Activated CD4-positive, alpha-beta T cell treated with anti-CD3 and anti-CD28 coated beads, Interleukin-2, amount 50 U/mL, for 1 hour (primary cell): ENCODE measurements around the gene SLF1.
A peak's percentile ranks its signal among the peaks of the same experiment; 100 is the strongest.
"Not testable (repeated sequence)": the region's sequence is repeated elsewhere in the genome, so short reads cannot be mapped to it uniquely, and the experiment has no call there.

Source experiments
- DNase-seq: peaks from one replicate; pipeline ENCODE4 v3.0.0-alpha.2; 2020

SLF1 gene

GRCh38 chr5:94618493-94619328 lies at the start of gene SLF1, which contains the start of gene KIAA0825:
Gene SLF1 (plus strand): TSS chr5:94618669. CDS start chr5:94628811, 10,142 bp downstream.
Gene KIAA0825 (minus strand): TSS chr5:94618604. CDS start chr5:94537126, 81,478 bp downstream.
- peak; percentile 81 for DNase-seq

GRCh38 chr5:94571415-94571814 lies 47.1 kb upstream of the SLF1 start:
- DNase-seq, result no peak

GRCh38 chr5:94573349-94573748 lies 45.1 kb upstream of the SLF1 start:
- not testable (repeated sequence) for DNase-seq

GRCh38 chr5:94575196-94575595 lies 43.3 kb upstream of the SLF1 start:
- DNase-seq, result no peak

- DNase-seq, result no peak
Observed at GRCh38 chr5:94577466-94578245, 40.8 kb upstream of the SLF1 start.

GRCh38 chr5:94595281-94595840 lies 23.1 kb upstream of the SLF1 start:
- no peak for DNase-seq

GRCh38 chr5:94613583-94613982 lies 4.9 kb upstream of the SLF1 start:
- DNase-seq, result no peak

GRCh38 chr5:94614156-94614805 lies 4.2 kb upstream of the SLF1 start:
- DNase-seq, result no peak

- no peak for DNase-seq
Observed at GRCh38 chr5:94615862-94616261, 2.6 kb upstream of the SLF1 start.

- DNase-seq, result no peak
Observed at GRCh38 chr5:94618029-94618492, 408 bp upstream of the SLF1 start.

- DNase-seq, result no peak
Observed at GRCh38 chr5:94620256-94620655, 1.8 kb downstream of the SLF1 start.

- DNase-seq, result no peak
Observed at GRCh38 chr5:94621763-94622162, 3.3 kb downstream of the SLF1 start.

- no peak for DNase-seq
Observed at GRCh38 chr5:94623011-94623410, 4.5 kb downstream of the SLF1 start.

GRCh38 chr5:94623877-94624276 lies 5.4 kb downstream of the SLF1 start:
- DNase-seq, result no peak

- no peak for DNase-seq
Observed at GRCh38 chr5:94627191-94627590, 8.7 kb downstream of the SLF1 start.

- no peak for DNase-seq
Observed at GRCh38 chr5:94632024-94632423, 13.6 kb downstream of the SLF1 start.

GRCh38 chr5:94640176-94640575 lies 21.7 kb downstream of the SLF1 start:
- DNase-seq, result no peak

GRCh38 chr5:94645053-94645452 lies 26.6 kb downstream of the SLF1 start:
- no peak for DNase-seq

GRCh38 chr5:94646758-94647157 lies 28.3 kb downstream of the SLF1 start:
- no peak for DNase-seq

- no peak for DNase-seq
Observed at GRCh38 chr5:94649874-94650273, 31.4 kb downstream of the SLF1 start.

GRCh38 chr5:94658272-94658671 lies 39.8 kb downstream of the SLF1 start:
- DNase-seq, result no peak

- DNase-seq, result no peak
Observed at GRCh38 chr5:94660506-94660905, 42.0 kb downstream of the SLF1 start.

- DNase-seq, result no peak
Observed at GRCh38 chr5:94661086-94661485, 42.6 kb downstream of the SLF1 start.
